Activated T-helper 17 cell treated with anti-CD3 and anti-CD28 coated beads, Interleukin-2, amount 50 U/mL, for 72 hours (primary cell): Measurements from ENCODE around the gene CUL4A. TPM values are rescaled to one million over a fixed set of nuclear protein-coding genes. Genes with fewer than 3 reads are reported as not detected.

ENCODE experiments used
- ATAC-seq: fragments of 150-1000 bp; cut with Tn5 transposase; replicated peaks from 2 replicates; pipeline ENCODE4 v1.10.0; 2021; ENCODE audit warnings: mild to moderate bottlenecking, moderate library complexity
- H3K27ac Mint-ChIP-seq: one replicate; pipeline ENCODE4 v1.8.0; 2022; ENCODE audit warnings: mixed read lengths
- H3K27me3 Mint-ChIP-seq: one replicate; pipeline ENCODE4 v1.8.0; 2022; ENCODE audit warnings: mixed read lengths
- H3K36me3 Mint-ChIP-seq: one replicate; pipeline ENCODE4 v1.8.0; 2022; ENCODE audit warnings: low read depth, mild to moderate bottlenecking, mixed read lengths
- H3K4me1 Mint-ChIP-seq: one replicate; pipeline ENCODE4 v1.8.0; 2022; ENCODE audit warnings: mixed read lengths
- H3K4me3 Mint-ChIP-seq: one replicate; pipeline ENCODE4 v1.8.0; 2022; ENCODE audit warnings: mild to moderate bottlenecking, mixed read lengths
- H3K9me3 Mint-ChIP-seq: one replicate; pipeline ENCODE4 v1.8.0; 2022; ENCODE audit warnings: mixed read lengths
- total RNA-seq, 2 donors: library from RNA; stranded (reverse); gene quantifications; one replicate each; pipeline ENCODE4 v1.2.3, GENCODE V29; 2022

Gene CUL4A
- total RNA-seq, 2 donors from 2014 or later, result 98.9 to 100 TPM

DNA sequence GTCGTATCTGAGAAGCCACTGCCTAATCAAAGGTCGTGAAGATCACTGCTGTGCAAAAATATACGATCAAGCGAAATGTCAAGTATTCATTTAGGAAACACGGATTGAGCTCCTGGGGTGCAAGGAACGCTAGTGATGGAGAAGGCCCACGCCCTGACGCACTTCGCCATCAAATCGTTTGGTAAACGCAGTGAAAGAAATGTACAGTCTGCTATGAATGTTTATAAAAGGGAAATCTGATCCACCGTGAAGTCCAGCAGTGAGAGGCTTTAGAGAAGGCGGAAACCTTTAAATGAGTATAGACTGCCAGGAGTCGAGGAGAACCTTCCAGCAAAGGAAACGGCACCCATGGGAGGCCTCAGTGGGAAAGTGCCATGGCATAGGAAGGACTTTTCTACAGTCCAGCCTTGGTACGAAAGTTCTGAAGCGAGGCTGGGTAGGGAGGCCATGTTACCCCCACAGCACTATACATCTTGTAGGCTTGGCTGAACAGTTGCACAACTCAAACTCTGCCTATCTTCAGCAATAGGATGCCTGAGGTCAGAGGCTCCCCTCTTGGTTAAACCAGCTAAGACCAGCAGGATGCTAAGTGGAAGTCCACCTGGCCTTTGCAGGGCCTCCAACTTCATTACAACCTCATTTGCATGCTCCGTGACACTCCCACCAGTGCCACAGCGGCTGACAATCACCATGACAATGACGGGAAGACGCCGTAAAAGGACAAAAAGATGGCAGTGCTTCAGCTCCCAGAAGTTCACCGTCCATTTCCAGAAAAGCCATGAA is 21.3 kb upstream of the CUL4A start:
- peak overlapping the region; percentile 90 for H3K4me3 Mint-ChIP-seq
- peaks cover 100% of the 10 kb centered on the region for H3K36me3 Mint-ChIP-seq
- H3K9me3 Mint-ChIP-seq, result no peaks in the 10 kb centered on the region
- no peak for ATAC-seq
- no peaks in the 10 kb centered on the region for H3K27me3 Mint-ChIP-seq
- H3K4me1 Mint-ChIP-seq, result peaks cover 26% of the 10 kb centered on the region
- peak overlapping the region; percentile 88 for H3K27ac Mint-ChIP-seq

DNA sequence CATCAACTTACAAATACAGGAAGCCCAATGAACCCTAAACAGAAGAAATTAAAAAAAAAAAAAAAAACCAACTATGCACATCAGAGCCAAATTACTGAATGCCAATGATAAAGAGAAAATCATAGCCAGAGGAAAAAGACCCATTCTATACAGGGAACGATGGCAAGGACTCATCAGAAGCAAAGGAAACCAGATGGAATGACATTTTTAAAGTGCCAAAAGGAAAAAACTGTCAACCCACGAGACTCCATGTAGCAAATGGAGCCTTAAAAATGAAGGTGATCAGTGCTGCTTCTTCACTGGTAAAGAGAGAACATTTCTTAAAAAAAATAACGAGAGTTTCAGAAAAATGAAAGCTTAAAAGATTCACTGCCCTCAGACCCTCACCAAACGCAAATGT is 19.2 kb upstream of the CUL4A start:
- no peak for ATAC-seq
- Mint-ChIP-seq H3K27ac (peak overlapping the region; percentile 54), H3K36me3 (peaks cover 100% of the 10 kb centered on the region), H3K4me3 (no peak overlapping the region), H3K27me3 (no peaks in the 10 kb centered on the region), H3K4me1 (peaks cover 21% of the 10 kb centered on the region), H3K9me3 (no peaks in the 10 kb centered on the region)

GRCh38 chr13:113192279-113192678 is 17.1 kb upstream of the CUL4A start:
- Mint-ChIP-seq H3K36me3 (peaks cover 100% of the 10 kb centered on the region), H3K4me1 (peaks cover 12% of the 10 kb centered on the region), H3K27ac (no peak overlapping the region), H3K4me3 (no peak overlapping the region), H3K27me3 (no peaks in the 10 kb centered on the region), H3K9me3 (no peaks in the 10 kb centered on the region)
- no peak for ATAC-seq

GRCh38 chr13:113192902-113193301 is 16.5 kb upstream of the CUL4A start:
- H3K36me3 Mint-ChIP-seq, result peaks cover 100% of the 10 kb centered on the region
- H3K27ac Mint-ChIP-seq, result no peak overlapping the region
- H3K4me1 Mint-ChIP-seq, result peaks cover 9% of the 10 kb centered on the region
- no peaks in the 10 kb centered on the region for H3K9me3 Mint-ChIP-seq
- no peak overlapping the region for H3K4me3 Mint-ChIP-seq
- ATAC-seq, result no peak
- H3K27me3 Mint-ChIP-seq, result no peaks in the 10 kb centered on the region

GRCh38 chr13:113195360-113195759 is 14.1 kb upstream of the CUL4A start:
- Mint-ChIP-seq H3K9me3 (no peaks in the 10 kb centered on the region), H3K4me3 (no peak overlapping the region), H3K36me3 (peaks cover 100% of the 10 kb centered on the region), H3K4me1 (no peaks in the 10 kb centered on the region), H3K27me3 (no peaks in the 10 kb centered on the region), H3K27ac (no peak overlapping the region)
- ATAC-seq, result no peak

DNA sequence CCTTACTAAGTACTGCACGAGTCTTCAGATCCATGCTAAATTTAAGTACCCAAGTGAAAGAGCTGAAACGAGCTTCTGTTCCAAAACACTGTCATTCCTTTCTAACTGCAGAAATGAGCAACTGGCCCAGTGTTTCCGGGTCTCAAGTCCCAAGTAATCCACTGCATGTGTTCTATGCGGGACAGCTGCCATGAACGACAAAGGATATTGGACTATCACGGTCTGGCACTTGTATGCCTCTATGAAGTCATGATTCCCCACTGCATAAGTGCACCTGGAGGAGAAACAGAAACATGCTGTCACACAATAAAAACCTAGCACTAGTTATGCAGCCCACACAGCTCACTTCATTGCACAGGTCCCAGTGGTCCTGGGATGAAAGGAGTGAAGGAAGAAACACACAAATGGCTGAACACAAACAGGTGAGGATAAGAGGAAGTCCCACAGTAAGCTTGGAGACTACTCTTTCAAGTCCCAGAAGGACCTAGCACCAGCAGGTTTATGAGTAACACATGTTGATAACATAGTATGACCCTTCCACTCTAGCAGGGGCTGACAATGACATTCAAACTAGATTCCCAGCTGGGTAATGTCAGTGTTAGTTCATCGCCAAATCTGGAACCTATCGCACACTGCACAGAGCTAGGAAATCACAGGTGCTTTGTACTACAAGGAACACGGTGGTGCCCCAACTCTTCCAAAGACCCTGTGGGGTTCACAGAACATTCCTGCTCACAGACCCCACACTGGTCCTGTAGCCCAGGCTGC is 12.3 kb upstream of the CUL4A start:
- no peaks in the 10 kb centered on the region for H3K27me3 Mint-ChIP-seq
- peaks cover 1% of the 10 kb centered on the region for H3K4me1 Mint-ChIP-seq
- no peaks in the 10 kb centered on the region for H3K9me3 Mint-ChIP-seq
- H3K36me3 Mint-ChIP-seq, result peaks cover 94% of the 10 kb centered on the region
- H3K27ac Mint-ChIP-seq, result peak overlapping the region; percentile 28
- H3K4me3 Mint-ChIP-seq, result no peak overlapping the region
- ATAC-seq, result no peak

DNA sequence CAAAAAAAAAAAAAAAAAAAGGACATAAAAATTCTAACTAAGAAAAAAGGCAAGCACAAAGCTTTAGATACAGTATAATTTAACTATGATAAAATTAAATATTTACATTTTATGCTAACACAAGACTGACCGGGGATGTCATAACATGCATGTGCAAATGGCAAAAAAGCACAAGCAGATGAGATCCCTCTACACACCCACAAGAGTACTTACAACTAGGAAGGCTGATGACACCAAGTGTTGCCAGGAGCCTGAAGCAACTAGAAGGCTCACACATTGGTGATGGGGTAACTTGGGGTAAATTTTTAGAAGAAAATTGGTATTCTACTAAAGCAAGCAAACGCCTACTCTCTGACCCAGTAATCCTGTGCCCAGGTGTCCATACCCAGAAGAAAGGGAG is 7.6 kb upstream of the CUL4A start:
- Mint-ChIP-seq H3K36me3 (peaks cover 79% of the 10 kb centered on the region), H3K9me3 (no peaks in the 10 kb centered on the region), H3K4me3 (no peak overlapping the region), H3K4me1 (peaks cover 30% of the 10 kb centered on the region), H3K27ac (no peak overlapping the region), H3K27me3 (no peaks in the 10 kb centered on the region)
- ATAC-seq, result no peak

- Mint-ChIP-seq H3K9me3 (no peaks in the 10 kb centered on the region), H3K4me1 (peaks cover 39% of the 10 kb centered on the region), H3K36me3 (peaks cover 79% of the 10 kb centered on the region), H3K27ac (peak overlapping the region; percentile 0), H3K27me3 (no peaks in the 10 kb centered on the region), H3K4me3 (no peak overlapping the region)
- ATAC-seq, result no peak
These were observed 6.5 kb upstream of the CUL4A start for GRCh38 chr13:113202912-113203311.

- Mint-ChIP-seq H3K4me3 (no peak overlapping the region), H3K27me3 (no peaks in the 10 kb centered on the region), H3K4me1 (peaks cover 40% of the 10 kb centered on the region), H3K27ac (no peak overlapping the region), H3K36me3 (peaks cover 72% of the 10 kb centered on the region), H3K9me3 (no peaks in the 10 kb centered on the region)
- no peak for ATAC-seq
These were observed 5.7 kb upstream of the CUL4A start for GRCh38 chr13:113203507-113204377.

- H3K36me3 Mint-ChIP-seq, result peaks cover 66% of the 10 kb centered on the region
- no peak overlapping the region for H3K4me3 Mint-ChIP-seq
- ATAC-seq, result no peak
- H3K27me3 Mint-ChIP-seq, result no peaks in the 10 kb centered on the region
- H3K27ac Mint-ChIP-seq, result no peak overlapping the region
- H3K9me3 Mint-ChIP-seq, result no peaks in the 10 kb centered on the region
- H3K4me1 Mint-ChIP-seq, result peaks cover 40% of the 10 kb centered on the region
These were observed 5.1 kb upstream of the CUL4A start for GRCh38 chr13:113204378-113204734.

DNA sequence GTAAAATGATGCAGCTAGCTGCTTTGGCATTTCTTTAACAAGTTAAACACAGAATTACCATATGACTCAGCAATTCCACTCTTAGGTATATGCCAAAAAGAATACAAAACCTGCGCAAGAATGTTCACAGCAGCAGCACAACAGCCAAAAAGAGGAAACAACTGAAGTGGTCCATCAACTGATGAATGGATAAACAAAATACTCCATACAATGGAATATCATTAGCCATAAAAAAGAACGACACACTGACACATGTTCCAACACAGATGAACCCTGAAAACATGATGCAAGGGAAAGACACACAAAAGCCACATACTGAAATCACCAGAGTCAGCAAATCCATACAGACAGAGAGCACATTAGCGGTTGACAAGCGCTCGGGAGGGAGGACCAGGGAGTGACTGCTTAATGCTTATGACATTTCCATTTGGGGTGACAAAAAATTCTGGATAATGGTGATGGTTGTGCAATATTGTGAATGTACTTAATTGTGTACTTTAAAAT is 3.9 kb upstream of the CUL4A start:
- Mint-ChIP-seq H3K27me3 (no peaks in the 10 kb centered on the region), H3K27ac (peak overlapping the region; percentile 86), H3K4me1 (peaks cover 40% of the 10 kb centered on the region), H3K4me3 (peak overlapping the region; percentile 97), H3K36me3 (peaks cover 59% of the 10 kb centered on the region), H3K9me3 (no peaks in the 10 kb centered on the region)
- no peak for ATAC-seq

DNA sequence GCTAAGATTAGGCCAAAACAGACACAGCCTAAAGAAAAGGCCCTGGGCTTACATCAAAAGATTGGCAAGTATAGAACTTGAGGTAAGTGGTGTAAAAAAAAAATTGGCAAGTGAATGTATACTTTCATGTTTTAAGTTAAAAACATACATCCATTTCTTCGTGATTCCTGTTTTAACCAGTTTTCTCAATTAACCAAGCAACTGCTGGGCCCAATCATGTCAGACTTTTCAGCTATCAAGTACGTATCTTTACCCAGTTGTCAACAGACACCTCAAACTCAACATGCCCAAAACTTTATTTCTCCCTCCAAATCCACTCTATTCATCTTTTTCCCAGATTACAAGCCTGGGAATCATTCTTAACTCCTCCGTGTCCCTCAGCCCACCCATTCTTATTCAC is 2.0 kb upstream of the CUL4A start:
- H3K27me3 Mint-ChIP-seq, result no peaks in the 10 kb centered on the region
- H3K36me3 Mint-ChIP-seq, result peaks cover 65% of the 10 kb centered on the region
- no peaks in the 10 kb centered on the region for H3K9me3 Mint-ChIP-seq
- peaks cover 44% of the 10 kb centered on the region for H3K4me1 Mint-ChIP-seq
- H3K4me3 Mint-ChIP-seq, result peak overlapping the region; percentile 97
- peak overlapping the region; percentile 90 for H3K27ac Mint-ChIP-seq
- no peak for ATAC-seq

GRCh38 chr13:113207890-113208420 is 1.5 kb upstream of the CUL4A start:
- Mint-ChIP-seq H3K27ac (peak overlapping the region; percentile 90), H3K4me3 (peak overlapping the region; percentile 97), H3K4me1 (peaks cover 40% of the 10 kb centered on the region), H3K27me3 (no peaks in the 10 kb centered on the region), H3K9me3 (no peaks in the 10 kb centered on the region), H3K36me3 (peaks cover 62% of the 10 kb centered on the region)
- peak; percentile 9 for ATAC-seq
